ENCODE measurements around the gene OR6B3. TPM values are rescaled to one million over a fixed set of nuclear protein-coding genes. Genes with fewer than 3 reads are reported as not detected.
"Not testable (repeated sequence)": the region's sequence is repeated elsewhere in the genome, so short reads cannot be mapped to it uniquely, and the experiment has no call there.

The OR6B3 gene
- total and polyA plus RNA-seq, 12 donors: not detected

DNA sequence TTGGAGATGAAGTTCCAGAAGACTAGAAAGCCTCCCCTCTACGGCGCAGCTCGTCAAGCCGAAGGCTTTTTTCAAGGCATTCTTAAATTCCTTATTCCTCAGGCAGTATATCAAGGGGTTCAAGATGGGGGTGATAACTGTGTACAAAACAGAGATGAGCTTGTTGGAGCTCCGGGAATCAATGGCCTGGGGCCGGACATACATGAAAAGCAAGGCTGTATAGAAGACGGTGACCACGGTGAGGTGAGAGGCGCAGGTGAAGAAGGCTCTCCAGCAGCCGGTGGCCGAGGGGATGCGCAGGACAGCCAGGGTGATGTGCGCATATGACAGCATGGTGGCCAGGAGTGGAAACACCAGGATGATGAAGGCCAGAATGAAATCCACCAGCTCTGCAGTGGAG is 8.2 kb downstream of the OR6B3 start:
- H3K36me3 ChIP-seq: no peaks in the 10 kb centered on the region
- H3K27me3 ChIP-seq: peaks cover 0 to 68% (median 57%) of the 10 kb centered on the region in 7 donors
- 84 to 95% methylated on average over 13 of the region's 13 CpGs for WGBS, 2 donors
- H3K4me1 ChIP-seq: no peaks in the 10 kb centered on the region
- H3K4me3 ChIP-seq: no peak overlapping the region
- TF ChIP-seq CTCF (IDR thresholded peaks at IDR 0.05): no peak
- ATAC-seq: no peak
- DNase-seq: no peak
- intact Hi-C loops (cut with DNase I): no loop called here
- H3K9me3 ChIP-seq: no peaks in the 10 kb centered on the region
- H3K27ac ChIP-seq: no peak overlapping the region

DNA sequence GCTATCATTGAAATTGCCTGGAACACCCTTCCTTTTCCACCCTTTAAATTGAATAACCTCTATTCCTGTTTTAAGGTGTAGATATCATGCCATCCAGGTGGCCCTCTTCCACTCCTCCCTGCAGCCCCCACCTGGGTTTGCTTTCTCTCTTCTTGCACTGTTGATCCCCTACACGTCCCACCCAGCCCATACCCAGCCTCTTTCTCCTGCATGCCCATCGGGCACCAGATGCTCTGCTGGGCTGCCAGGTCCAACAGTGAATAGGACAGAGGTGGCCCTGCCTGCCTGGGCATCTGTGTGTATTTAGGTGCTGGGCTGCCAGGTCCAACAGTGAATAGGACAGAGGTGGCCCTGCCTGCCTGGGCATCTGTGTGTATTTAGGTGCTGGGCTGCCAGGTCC is 9.2 kb downstream of the OR6B3 start:
- intact Hi-C loops (cut with DNase I); H3K4me1 ChIP-seq; H3K4me3 ChIP-seq; ATAC-seq; H3K36me3 ChIP-seq; H3K27ac ChIP-seq; DNase-seq; H3K9me3 ChIP-seq: not testable (repeated sequence)
- WGBS, 2 donors: 62% methylated on average over 2 of the region's 2 CpGs
- H3K27me3 ChIP-seq: peaks cover 0 to 70% (median 57%) of the 10 kb centered on the region in 7 donors

- 82 to 83% methylated on average over 21 of the region's 21 CpGs for WGBS, 2 donors
- Histone ChIP-seq H3K4me1 (no peaks in the 10 kb centered on the region), H3K9me3 (no peaks in the 10 kb centered on the region), H3K27ac (no peak overlapping the region), H3K4me3 (no peak overlapping the region), H3K27me3 (peaks cover 0 to 70% (median 53%) of the 10 kb centered on the region in 7 donors), H3K36me3 (no peaks in the 10 kb centered on the region)
- TF ChIP-seq CTCF (IDR thresholded peaks at IDR 0.05): no peak
- intact Hi-C loops (cut with DNase I): no loop called here
- DNase-seq: no peak
- no peak for ATAC-seq
These were observed 9.9 kb downstream of the OR6B3 start for GRCh38 chr2:240043279-240043989.

DNA sequence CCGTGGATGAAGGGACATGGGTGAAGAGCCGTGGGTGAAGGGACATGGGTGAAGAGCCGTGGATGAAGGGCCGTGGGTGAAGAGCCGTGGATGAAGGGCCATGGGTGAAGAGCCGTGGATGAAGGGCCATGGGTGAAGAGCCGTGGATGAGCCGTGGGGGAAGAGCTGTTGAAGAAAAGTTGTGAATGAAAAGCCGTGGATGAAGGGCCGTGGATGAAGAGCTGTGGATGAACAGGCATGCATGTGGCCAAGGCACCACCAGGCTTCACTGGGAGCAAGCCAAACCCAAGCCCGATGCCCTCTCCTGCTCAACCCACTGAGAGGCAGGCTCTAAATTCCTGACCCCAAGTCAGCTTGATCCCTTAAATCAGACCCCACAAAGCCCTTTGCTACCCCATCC is 10.6 kb downstream of the OR6B3 start:
- 77 to 79% methylated on average over 11 of the region's 11 CpGs for WGBS, 2 donors
- ATAC-seq (no peak), DNase-seq (no peak)
- H3K4me1 ChIP-seq: no peaks in the 10 kb centered on the region
- no peak overlapping the region for H3K4me3 ChIP-seq
- H3K27me3 ChIP-seq: peaks cover 0 to 70% (median 52%) of the 10 kb centered on the region in 7 donors
- no peaks in the 10 kb centered on the region for H3K36me3 ChIP-seq
- intact Hi-C loops (cut with DNase I): no loop called here
- H3K9me3 ChIP-seq: no peaks in the 10 kb centered on the region
- no peak for TF ChIP-seq CTCF (IDR thresholded peaks at IDR 0.05)
- H3K27ac ChIP-seq: no peak overlapping the region

DNA sequence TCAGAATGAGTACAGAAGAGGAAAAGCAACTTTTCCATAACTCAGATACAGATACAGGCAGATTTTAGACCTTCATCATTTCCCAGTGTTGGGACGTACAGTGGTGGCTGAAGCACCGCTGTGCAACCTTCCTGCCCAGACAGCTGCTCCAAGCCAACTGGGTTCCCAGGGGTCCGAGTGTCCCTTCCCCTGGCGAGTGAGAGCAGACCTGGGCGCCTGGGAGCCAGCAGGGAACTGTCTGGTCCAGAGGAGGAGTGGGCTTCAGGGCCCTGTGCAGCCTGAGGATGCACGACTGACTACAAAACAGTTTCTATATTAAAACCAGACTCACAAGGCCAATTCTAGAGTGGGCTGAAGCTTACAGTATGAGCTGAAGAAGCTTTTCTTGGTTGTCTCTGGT is 12.0 kb downstream of the OR6B3 start:
- TF ChIP-seq CTCF (IDR thresholded peaks at IDR 0.05): no peak
- DNase-seq (no peak), ATAC-seq (no peak)
- intact Hi-C loops (cut with DNase I): no loop called here
- Histone ChIP-seq H3K27me3 (peaks cover 0 to 63% (median 40%) of the 10 kb centered on the region in 7 donors), H3K4me3 (no peak overlapping the region), H3K9me3 (no peaks in the 10 kb centered on the region), H3K27ac (no peak overlapping the region), H3K36me3 (no peaks in the 10 kb centered on the region), H3K4me1 (no peaks in the 10 kb centered on the region)
- WGBS, 2 donors: 72 to 77% methylated on average over 6 of the region's 6 CpGs

Data from heart right ventricle (tissue), 16 donors.